Measurements from ENCODE around the gene CXCR5. TPM values are rescaled to one million over a fixed set of nuclear protein-coding genes. Genes with fewer than 3 reads are reported as not detected.
A peak's percentile ranks its signal among the peaks of the same experiment; 100 is the strongest.

CXCR5 gene
- total RNA-seq, 1 experiment from 2014 or later: not detected

DNA sequence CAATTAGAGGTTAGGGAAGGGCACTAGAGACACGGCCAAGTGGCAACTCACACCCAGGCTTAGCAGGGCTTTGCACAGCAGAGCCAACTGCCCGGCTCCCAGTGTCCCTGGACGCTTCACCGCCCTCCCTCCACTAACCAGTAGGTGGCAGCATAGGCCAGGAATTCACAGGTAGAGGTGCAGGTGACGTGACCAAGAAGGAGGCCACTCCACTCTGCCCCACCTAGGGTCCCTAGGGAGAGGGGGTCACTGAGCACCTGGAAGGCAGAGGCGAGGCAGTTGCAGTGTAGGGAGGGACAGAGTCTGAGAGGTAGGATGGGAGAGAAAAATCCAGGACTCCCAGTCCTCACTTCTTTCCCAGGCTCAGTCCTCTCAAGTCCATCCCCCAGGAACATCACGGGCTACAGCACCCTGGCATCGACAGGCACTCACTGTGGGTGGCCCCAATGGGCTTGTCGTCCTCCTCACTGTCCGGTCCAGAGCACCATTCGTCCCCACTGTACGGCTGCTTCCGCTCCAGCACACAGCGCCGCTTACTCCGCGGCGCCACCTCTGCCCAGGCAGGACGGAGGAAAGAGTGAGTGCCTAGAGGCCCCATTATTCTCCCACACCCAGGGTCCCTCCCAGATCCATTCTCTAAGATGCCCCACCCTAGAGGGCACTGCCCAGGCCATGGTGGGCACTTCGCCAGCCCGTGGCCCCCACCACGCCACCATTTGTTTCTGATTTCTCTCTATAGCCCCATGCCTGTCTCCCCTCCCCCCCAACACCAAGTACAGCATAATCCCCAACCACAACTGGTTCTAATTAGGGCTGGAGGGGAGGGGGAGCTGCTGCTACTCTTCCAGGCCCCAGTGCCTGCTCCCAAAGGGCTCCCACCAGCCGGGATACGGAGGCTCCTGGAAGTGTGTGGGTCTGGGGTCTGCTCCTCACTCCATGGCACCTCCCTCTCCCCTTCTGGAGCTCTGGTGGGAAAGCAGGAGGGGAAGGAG is 23.7 kb downstream of the CXCR5 start:
- DNase-seq (ENCODE audit: low read depth, low spot score): peak; percentile 82
- in situ Hi-C loops (cut with HindIII; ENCODE audit: low pct_unique_long_range_greater_than_20kb, low sequenced_read_pairs): no loop called here

DNA sequence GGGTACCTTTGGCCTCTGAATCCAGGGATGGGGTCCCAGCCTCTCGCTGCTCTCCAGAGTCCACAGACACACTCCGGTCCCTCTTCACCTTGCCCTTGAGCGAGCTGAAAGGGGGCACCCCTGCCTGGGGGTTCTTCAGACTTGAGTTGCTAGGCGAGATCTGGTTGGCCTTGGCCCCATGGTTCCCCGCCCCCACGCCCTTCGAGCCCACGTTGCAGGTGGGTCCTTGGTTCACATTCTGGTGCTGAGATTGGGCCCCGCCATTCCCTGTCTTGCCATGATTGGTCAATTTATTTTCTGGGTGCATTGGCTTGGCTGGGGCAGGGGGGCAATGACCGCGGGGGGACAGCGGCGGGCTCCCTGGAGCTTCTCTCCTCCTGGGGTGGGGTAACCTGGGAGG is 24.6 kb downstream of the CXCR5 start:
- DNase-seq (ENCODE audit: low read depth, low spot score): no peak
- in situ Hi-C loops (cut with HindIII; ENCODE audit: low pct_unique_long_range_greater_than_20kb, low sequenced_read_pairs): no loop called here

DNA sequence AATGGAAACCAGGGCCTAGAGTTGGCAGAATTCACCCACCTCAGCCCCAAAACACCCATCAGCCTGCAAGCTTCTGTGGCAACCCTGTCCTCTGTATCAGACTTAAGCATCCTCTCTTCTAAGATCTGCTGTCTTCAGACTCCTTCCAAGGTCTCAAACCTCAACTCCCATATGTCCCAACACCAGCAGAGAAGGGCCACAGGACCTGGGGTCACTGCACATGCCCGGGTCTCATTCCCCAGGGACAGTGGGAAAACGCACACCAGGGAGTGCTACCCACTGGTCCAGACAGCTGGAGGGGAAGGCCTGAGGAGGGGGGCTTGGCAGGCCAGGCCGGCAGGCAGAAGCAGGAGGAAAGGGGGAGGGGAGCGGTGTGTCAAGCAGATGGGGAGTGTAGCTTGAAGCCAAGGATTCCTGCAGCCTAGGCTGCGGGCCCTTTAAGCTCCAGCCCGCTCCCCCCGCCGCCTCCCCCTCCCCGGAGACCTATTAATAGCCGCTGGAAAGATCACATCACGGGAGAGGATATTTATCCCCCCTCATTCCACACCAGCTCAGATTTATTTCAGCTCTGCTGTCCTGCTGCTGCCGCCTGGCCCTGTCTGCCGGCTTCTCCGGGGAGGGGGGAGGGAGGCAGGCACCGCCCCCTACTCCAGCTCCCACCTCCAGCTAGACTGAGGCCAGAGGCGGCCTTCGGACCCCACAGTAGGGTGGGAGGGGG is 25.4 kb downstream of the CXCR5 start:
- DNase-seq (ENCODE audit: low read depth, low spot score): peak; percentile 73
- in situ Hi-C loops (cut with HindIII; ENCODE audit: low pct_unique_long_range_greater_than_20kb, low sequenced_read_pairs): no loop called here

DNA sequence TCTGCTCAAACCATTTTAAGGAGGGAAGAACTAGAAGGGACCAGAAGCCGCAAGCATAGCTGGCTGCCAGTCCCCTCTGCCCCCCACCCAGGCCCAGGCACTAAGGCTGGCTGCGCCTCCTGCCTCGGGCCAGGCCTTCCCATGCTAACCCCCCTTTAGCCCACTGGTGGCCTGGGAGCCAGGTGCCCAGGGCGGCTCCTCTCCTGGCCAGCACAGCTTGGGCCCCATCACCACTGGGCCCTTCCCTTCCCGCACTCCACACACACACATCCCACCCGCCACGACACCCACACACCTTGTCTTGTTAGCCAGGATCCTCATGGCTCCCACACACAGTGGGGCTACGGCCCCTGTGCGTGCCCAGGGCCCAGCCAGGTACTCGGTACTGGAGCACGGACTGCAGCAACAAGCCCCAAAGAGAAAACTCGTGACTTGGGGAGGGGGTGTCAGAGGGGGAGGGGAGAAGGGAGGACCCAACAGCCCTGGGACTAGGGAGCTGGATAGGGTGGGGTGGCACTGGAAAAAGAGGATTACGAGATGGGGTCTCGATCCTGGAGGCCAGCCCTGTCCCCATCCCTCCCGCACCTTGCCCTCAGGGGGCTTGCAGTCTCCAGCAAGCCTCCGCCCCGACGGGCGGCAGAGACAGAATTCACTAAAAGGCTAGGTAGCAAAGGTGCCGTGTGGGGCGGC is 26.1 kb downstream of the CXCR5 start:
- in situ Hi-C loops (cut with HindIII; ENCODE audit: low pct_unique_long_range_greater_than_20kb, low sequenced_read_pairs): no loop called here

DNA sequence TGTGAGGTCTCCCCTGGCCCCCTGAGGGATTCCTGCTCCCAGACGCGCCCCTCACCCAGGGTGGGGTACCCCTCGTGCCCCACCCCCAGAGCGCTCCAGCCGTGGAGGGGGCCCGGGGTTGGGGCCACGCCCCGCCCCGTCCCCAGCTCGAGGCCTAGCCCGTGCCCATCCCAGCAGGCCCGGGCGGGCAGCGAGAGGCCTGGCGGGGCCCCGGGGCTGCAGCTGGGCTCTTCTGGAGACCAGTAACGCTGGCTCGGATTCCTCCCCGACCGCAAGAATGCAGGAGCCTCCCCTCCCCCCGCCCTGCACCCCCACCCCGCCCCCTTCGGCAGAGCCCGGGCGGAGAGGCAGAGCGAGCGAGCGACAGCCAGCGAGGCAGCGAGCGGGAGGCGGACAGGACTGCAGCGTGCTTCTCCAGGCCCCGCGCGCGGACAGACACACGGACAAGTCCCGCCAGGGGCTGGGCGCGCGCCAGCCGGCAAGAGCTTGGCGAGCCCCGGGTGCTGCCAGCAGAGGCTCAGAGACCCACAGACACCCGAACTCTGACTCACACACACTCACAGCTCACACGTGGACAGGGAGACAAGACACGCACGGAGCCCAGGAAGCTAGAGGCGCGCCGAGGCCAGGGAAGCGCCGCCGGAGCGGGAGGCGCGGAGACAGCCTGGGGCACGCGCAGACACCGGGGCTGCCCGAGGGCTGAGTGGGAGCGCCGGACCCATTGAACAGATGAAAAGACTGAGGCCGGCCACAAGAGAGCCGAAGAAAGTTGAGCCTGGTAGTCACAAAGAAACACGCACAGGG is 26.8 kb downstream of the CXCR5 start:
- in situ Hi-C loops (cut with HindIII; ENCODE audit: low pct_unique_long_range_greater_than_20kb, low sequenced_read_pairs): no loop called here

More for the DNA sequence above, 26.1 kb downstream of the CXCR5 start:
- no peak for DNase-seq (ENCODE audit: low read depth, low spot score)

DNA sequence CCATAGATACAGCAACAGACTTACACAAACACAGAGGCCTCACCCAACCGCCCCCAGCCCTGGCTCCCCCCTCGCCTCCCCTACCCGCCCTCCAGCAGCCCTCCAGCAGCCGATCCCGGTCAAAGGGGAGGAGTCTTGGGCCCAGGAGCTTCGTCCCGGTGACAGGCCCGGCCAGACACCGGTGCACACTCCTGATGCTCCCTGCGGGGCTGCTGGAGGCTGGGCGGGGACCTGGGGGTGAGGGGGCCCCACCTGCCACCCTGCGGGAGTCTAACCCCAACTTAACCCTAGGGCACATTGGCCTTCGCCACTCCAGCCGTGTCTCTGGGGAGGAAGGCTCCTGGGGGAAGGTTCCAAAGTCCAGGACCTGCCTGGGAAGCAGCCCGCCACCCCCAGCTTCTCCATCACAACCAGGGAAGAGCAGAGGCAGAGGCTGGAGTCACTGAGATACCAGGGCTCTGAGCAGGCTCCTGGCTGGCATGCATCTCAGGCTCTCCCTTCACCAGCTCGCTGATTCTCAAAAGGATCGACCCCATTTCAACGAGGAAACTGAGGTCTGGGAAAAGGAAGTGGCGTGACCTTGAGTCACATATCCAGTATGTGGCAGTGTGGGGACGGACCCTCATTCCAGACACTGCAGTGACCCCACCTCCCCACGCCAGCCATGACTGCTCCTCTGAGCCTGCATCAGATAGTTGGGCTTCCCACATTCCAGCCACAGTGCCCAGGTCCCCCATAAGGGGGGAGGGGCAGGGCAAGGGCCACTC is 27.6 kb downstream of the CXCR5 start:
- in situ Hi-C loops (cut with HindIII; ENCODE audit: low pct_unique_long_range_greater_than_20kb, low sequenced_read_pairs): no loop called here
- DNase-seq (ENCODE audit: low read depth, low spot score): no peak

More for the DNA sequence above, 26.8 kb downstream of the CXCR5 start:
- DNase-seq (ENCODE audit: low read depth, low spot score): no peak

DNA sequence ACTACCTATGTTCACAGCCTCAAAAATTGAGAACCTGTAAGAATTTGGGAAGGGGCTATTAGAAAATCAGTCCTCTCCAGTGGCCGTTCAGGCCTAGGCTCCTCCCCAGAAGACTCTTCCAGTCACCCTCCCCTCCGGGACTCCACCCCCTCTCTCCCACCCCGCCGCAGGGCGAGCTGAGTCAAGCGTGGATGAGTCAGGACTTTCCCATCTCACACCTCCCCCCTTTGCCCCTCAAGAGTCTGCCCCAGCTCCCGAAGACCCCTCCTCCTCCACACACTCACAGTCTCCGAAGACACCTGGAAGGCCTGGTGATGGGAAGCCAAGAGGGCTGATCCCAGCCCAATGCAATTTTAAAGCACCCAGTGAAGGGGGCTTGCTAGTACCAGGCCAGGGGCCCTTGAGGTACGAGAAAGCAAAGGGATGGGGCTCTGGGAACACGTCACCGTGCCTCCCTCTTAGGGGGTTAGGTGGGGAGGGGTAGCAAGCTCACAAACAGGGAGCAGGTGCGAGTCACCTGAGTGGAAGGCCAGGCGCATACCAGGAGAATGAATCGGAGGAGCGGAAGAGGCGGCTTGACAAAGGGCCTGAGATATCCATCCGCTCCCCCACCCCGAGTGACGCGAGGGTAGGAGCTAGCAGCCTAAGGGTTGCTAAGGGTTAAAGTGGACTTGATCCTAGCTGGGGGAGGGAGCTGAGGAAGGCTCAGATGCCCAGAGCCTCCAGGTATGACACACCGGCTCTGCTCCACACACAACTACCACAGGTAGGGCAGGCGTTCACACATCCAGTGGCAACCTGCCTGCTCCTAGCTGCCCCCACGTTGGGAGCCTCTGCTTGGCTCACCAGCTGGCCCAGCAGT is 28.4 kb downstream of the CXCR5 start:
- in situ Hi-C loops (cut with HindIII; ENCODE audit: low pct_unique_long_range_greater_than_20kb, low sequenced_read_pairs): no loop called here
- DNase-seq (ENCODE audit: low read depth, low spot score): peak; percentile 74

DNA sequence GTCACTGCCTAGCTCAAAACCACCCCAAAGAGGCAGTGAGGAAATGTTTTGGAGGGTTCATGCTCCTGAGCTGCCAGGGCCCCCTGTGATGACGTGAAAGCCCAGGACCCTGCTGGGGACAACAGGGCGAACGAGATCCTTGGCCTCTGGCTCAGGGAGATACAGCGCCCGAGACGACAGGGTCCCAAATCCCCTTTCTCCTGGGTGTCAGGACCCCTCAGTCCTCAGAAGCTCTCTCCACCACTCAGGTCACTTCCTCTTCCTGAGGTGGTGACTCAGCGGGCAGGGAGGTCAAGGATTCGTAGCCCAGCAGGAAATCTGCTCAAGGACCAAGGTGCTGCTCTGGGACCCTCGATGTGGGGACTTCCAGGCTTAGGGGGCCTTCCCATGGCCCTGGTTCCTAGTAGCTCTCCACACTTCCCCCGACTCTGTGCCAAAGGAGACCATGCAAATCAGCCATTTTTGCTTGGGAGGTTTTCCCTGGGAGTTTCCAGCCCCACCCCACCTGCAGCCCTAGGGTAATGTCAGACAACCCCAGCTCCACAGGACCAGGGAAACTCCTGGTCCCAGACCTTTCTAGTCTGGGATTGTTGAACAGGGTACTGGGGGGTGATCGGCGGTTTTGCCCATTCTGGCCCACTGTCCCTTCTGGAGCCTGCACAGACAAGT is 29.2 kb downstream of the CXCR5 start:
- in situ Hi-C loops (cut with HindIII; ENCODE audit: low pct_unique_long_range_greater_than_20kb, low sequenced_read_pairs): no loop called here
- no peak for DNase-seq (ENCODE audit: low read depth, low spot score)

DNA sequence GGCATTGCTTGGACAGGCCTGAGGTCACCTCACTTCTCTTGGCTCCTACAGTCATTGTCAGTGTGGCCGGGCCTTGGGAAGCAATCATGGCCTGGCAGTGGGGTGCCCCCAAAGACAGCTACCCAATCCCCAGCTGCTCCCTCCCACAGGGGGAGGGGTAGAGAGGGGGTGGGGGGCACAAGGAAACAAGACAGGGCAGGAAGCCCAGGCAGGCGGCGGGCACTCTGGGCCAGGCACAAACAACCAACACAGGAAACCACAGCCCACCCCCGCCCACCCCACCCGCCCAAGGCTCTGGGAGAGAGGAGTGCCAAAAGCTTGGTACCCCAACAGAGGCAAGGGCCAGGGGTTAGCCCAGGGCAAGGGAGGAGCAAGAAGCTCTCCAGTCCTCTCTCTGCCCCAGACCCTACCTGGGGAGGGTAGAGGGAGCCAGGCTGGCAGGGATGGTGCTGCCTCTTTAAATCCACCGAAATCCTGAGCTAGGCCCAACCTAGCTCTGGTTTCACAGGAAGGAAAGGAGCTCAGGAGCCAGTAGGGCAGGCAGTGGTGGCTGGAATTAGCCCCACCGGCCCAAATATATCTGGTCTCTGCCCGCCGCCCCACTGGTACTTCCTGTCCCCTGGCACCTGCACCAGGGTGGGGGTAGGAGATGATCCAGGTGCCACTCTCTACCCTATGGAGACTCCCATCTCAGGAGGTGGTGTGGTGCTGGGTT is 29.9 kb downstream of the CXCR5 start:
- DNase-seq (ENCODE audit: low read depth, low spot score): no peak

DNA sequence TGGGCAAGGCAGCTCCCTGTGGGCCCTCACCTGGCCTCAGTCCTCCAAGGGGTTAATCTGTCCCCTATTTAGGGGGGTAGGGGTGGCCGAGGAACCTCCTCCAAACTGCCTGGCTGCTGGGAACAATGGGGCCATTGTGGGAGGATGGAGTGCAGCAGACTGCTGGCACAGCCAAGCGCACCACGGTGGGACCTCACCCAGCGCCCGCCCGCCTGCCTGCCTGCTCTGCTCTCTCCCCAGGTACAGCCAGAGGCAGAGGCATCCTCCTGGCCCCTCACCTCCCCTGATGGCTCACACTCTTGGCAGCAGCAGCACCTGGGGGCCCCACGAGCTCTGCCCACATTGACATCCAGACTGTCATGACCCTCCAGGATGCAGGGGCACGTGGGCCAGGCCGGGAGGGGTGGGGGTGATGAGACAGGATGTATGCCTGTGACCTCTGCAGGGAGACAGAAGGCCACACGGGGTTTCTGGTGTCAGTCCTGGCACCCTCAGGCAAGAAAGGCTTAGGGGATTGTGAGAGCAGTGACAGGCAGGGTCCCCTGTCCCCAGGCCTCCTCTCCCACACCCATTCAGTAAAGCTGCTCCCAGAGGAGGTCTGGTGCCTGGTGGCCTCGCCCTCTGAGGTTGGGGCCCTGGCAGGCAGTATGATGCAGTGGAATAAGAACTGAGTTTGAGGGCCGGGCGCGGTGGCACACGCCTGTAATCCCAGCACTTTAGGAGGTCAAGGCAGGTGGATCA is 30.7 kb downstream of the CXCR5 start:
- peak; percentile 71 for DNase-seq (ENCODE audit: low read depth, low spot score)
- in situ Hi-C loops (cut with HindIII; ENCODE audit: low pct_unique_long_range_greater_than_20kb, low sequenced_read_pairs): no loop called here

More for the DNA sequence above, 29.9 kb downstream of the CXCR5 start:
- in situ Hi-C loops (cut with HindIII; ENCODE audit: low pct_unique_long_range_greater_than_20kb, low sequenced_read_pairs): no loop called here

DNA sequence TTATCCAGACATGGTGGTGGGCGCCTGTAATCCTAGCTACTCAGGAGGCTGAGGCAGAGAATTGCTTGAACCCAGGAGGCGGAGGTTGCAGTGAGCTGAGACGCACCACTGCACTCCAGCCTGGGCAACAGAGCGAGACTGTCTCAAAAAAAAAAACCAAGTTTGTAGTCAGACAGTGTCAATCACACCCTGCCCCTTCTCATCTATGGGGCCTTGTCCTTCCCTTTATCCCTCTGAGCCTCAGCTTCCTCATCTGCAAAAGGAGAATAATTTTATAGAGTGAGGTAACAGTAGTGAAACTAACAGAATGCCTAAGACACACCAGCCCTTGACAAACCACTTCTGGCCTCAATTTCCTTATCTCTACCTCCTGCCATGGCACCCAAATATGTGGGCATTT is 31.3 kb downstream of the CXCR5 start:
- no peak for DNase-seq (ENCODE audit: low read depth, low spot score)
- in situ Hi-C loops (cut with HindIII; ENCODE audit: low pct_unique_long_range_greater_than_20kb, low sequenced_read_pairs): no loop called here

DNA sequence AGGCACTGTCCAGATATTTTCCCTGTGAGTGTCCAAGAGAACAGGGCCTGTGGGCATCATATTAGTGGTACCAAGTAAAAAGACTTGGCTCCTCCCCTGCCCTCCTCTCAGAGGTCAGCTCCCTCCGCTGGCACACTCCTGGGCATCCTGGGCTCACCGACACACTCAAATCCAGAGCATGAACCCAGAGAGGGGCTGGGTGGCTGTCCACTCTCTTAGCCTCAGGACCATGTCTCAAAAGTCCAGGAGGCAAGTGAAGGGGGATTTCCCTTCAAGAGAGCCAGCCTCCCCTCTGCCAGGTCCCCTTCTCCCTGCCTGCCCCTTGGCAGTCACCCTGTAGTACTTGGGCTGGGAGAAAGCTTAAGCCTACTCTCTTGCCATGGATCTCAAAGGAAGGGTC is 31.7 kb downstream of the CXCR5 start:
- in situ Hi-C loops (cut with HindIII; ENCODE audit: low pct_unique_long_range_greater_than_20kb, low sequenced_read_pairs): no loop called here
- no peak for DNase-seq (ENCODE audit: low read depth, low spot score)

DNA sequence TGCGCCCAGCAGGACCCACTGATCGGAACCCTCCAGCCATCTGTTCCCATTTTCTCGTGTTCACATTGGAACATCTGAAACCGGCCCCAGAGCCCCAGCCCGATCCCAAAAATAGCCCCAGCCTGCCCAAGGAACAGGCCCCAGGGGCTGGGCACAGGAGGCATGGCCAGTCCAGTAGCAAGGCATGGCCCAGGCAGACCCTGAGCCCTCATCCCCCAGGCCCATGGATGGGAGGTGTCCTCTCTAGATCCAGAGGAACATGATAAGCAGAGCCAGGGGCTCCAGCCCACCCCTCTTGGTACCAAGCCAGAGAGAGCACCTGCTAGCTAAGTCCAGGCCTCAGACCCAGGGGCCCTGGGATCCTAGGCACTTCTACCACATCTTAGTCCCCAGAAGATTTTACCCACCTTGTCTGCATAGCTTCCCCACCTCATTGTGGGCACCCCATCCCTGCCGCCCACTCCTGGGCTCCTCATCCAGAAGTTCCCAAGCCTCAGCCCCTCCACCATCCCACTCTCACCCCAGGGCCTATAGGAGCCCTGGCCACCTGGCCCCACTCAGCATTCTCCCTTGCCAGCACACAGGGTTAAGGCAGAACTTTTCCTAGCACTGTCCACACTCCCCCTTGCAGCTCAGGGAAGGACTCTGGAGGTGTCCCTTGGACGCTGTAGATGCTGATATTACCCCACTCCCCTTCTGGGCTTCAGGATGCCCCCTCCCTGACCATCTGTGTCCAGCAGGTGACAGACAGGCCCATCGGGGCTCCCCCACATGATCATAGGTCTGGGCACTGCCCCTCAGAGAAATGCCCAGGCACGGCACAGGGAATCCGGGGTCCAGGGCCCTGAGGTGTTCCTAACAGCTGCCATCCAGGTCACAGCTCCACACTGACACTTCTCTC is 32.5 kb downstream of the CXCR5 start:
- no peak for DNase-seq (ENCODE audit: low read depth, low spot score)

More for the DNA sequence above, 32.5 kb downstream of the CXCR5 start:
- in situ Hi-C loops (cut with HindIII; ENCODE audit: low pct_unique_long_range_greater_than_20kb, low sequenced_read_pairs): no loop called here
